Uterus (tissue), 2 donors: Measurements from ENCODE around the gene MDC1.

ENCODE experiments used
- POLR2A ChIP-seq, 2 donors: fragments of 450-650 bp; IDR thresholded peaks; one replicate each; pipeline ENCODE4 v1.6.1; 2016; ENCODE audit warnings: antibody characterized with exemption in 2 of 2, mild to moderate bottlenecking in 1 of 2, moderate library complexity in 1 of 2
- TF ChIP-seq, protein P1 (sequence below), 4 experiments: fragments of 200-600 bp in 2 of 4; fragments of 450-650 bp in 2 of 4; sonication (generic) in 2 of 4; IDR thresholded peaks; one replicate each; pipeline ENCODE4 v1.5.1; 2016 to 2019; ENCODE audit warnings: antibody characterized with exemption in 4 of 4, mild to moderate bottlenecking in 2 of 4, moderate library complexity in 1 of 4

DNA sequence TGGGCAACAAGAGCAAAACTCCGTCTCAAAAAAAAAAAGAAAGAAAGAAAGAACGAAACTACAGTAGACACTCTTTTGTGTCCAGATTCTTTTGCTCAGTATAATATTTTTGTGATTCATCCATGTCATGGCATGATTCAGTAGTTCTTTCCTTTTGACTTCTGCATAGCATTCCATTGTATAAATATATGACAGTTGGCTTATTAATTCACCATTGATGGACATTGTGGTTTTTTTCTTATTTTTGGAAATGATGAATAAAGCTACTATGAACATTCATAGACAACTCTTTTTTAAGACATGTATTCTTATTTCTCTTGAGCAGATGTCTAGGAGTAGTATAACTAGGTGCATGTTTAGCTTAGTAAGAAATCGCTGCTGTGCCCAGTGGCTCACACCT, 37.5 kb upstream of the MDC1 start:
- no peak for TF ChIP-seq POLR2A (IDR thresholded peaks at IDR 0.05)
- TF ChIP-seq, protein P1, sequence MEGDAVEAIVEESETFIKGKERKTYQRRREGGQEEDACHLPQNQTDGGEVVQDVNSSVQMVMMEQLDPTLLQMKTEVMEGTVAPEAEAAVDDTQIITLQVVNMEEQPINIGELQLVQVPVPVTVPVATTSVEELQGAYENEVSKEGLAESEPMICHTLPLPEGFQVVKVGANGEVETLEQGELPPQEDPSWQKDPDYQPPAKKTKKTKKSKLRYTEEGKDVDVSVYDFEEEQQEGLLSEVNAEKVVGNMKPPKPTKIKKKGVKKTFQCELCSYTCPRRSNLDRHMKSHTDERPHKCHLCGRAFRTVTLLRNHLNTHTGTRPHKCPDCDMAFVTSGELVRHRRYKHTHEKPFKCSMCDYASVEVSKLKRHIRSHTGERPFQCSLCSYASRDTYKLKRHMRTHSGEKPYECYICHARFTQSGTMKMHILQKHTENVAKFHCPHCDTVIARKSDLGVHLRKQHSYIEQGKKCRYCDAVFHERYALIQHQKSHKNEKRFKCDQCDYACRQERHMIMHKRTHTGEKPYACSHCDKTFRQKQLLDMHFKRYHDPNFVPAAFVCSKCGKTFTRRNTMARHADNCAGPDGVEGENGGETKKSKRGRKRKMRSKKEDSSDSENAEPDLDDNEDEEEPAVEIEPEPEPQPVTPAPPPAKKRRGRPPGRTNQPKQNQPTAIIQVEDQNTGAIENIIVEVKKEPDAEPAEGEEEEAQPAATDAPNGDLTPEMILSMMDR (IDR thresholded peaks at IDR 0.05), result no peak
